HepG2 (cell line): ENCODE data around the gene SPAAR. TPM values are rescaled to one million over a fixed set of nuclear protein-coding genes. Genes with fewer than 3 reads are reported as not detected.
A peak's percentile ranks its signal among the peaks of the same experiment; 100 is the strongest.

Experiments
- ATAC-seq: fragments of 200-7000 bp; cut with Tn5 transposase; 3 replicates; pipeline ENCODE4 v1.9.1; 2020; ENCODE audit warnings: mild to moderate bottlenecking, moderate library complexity
- BruUV-seq: library from RNA; stranded (reverse); fragments of 400-500 nt; replicated peaks from 2 replicates; lab custom pipeline; 2021; lab: Mats Ljungman, UMichigan
- CTCF ChIA-PET: fragments of 300-600 bp; formaldehyde crosslinking; extraction: SDS; loops from one replicate; lab custom pipeline; 2021; ENCODE audit warnings: low total read pairs, inconsistent platforms, low intra/inter-chr PET ratio; lab: Yijun Ruan, JAX
- POLR2A ChIA-PET: fragments of 350-600 bp; sonication (Branson Sonifier 250); formaldehyde crosslinking; loops from one replicate; lab custom pipeline; 2020; ENCODE audit warnings: antibody characterized with exemption, inconsistent platforms; lab: Yijun Ruan, JAX
- DNase-seq: peaks from one replicate; pipeline ENCODE4 v3.0.0-alpha.2; 2015; ENCODE audit warnings: low spot score
- FAIRE-seq: peaks from 3 replicates; lab custom pipeline; 2011; peaks lifted over from hg19 to GRCh38; lab: Jason Lieb, UNC
- H2AFZ ChIP-seq: one replicate; pipeline ENCODE4 v1.6.1; 2011; ENCODE audit warnings: low read length, inconsistent platforms
- H3K27ac ChIP-seq: fragments of 300-600 bp; 3 replicates; pipeline ENCODE4 v1.8.0; 2011; ENCODE audit warnings: mixed run types, mild to moderate bottlenecking, mixed read lengths, low read length, inconsistent platforms; ENCODE audit not compliant: insufficient read depth; ENCODE audit errors: extremely low read length
- H3K27me3 ChIP-seq, 2 experiments: fragments of 200-600 bp in 1 of 2; 2 replicates in 1 of 2; 3 replicates in 1 of 2; pipeline versions ENCODE4 v1.6.0 to v1.8.0; 2011; ENCODE audit warnings: low read length in 2 of 2, mild to moderate bottlenecking in 2 of 2, moderate library complexity in 2 of 2, inconsistent platforms in 1 of 2; ENCODE audit not compliant: insufficient read depth in 2 of 2, control insufficient read depth in 1 of 2
- H3K36me3 ChIP-seq, 2 experiments: fragments of 200-600 bp in 1 of 2; replicated peaks in 1 of 2; 2 replicates in 1 of 2; 3 replicates in 1 of 2; pipeline versions ENCODE4 v1.5.1 to v1.8.0; 2011; ENCODE audit warnings: low read length in 2 of 2, inconsistent platforms in 1 of 2; ENCODE audit not compliant: insufficient read depth in 2 of 2, control insufficient read depth in 1 of 2
- H3K4me1 ChIP-seq: 2 replicates; pipeline ENCODE4 v1.5.1; 2012; ENCODE audit warnings: low read length, inconsistent platforms; ENCODE audit not compliant: insufficient read depth
- H3K4me2 ChIP-seq: 2 replicates; pipeline ENCODE4 v1.6.0; 2011; ENCODE audit warnings: low read depth, low read length, inconsistent platforms
- H3K4me3 ChIP-seq, 3 experiments: fragments of 200-600 bp in 1 of 3; sonication (generic), shearing (Covaris generic) in 1 of 3; replicated peaks in 1 of 3; 2 replicates each; pipeline ENCODE4 v1.5.1; 2011 to 2016; ENCODE audit warnings: low read length in 3 of 3, inconsistent platforms in 2 of 3, low read depth in 2 of 3, mild to moderate bottlenecking in 2 of 3, control low read depth in 1 of 3, mixed read lengths in 1 of 3; ENCODE audit not compliant: insufficient read depth in 1 of 3
- H3K79me2 ChIP-seq: one replicate; pipeline ENCODE4 v1.6.1; 2011; ENCODE audit warnings: low read length, inconsistent platforms; ENCODE audit not compliant: insufficient read depth
- H3K9ac ChIP-seq: 2 replicates; pipeline ENCODE4 v1.6.0; 2011; ENCODE audit warnings: mild to moderate bottlenecking, low read depth, low read length, inconsistent platforms; ENCODE audit not compliant: insufficient read depth
- H3K9me3 ChIP-seq: 2 replicates; pipeline ENCODE4 v1.5.1; 2012; ENCODE audit warnings: mild to moderate bottlenecking, low read length
- H4K20me1 ChIP-seq: 2 replicates; pipeline ENCODE4 v1.6.0; 2011; ENCODE audit warnings: inconsistent platforms, mild to moderate bottlenecking, low read length, moderate library complexity; ENCODE audit not compliant: insufficient read depth
- GABPA ChIP-seq, 2 experiments: IDR thresholded peaks; 2 replicates each; pipeline ENCODE4 v1.6.1; 2011 to 2016; ENCODE audit warnings: low read depth in 2 of 2, low read length in 1 of 2, missing biosample characterization in 1 of 2, missing genetic modification characterization in 1 of 2
- HDAC6 ChIP-seq: fragments of 200-600 bp; sonication (generic); IDR thresholded peaks from 2 replicates; pipeline ENCODE4 v1.7.0; 2017; ENCODE audit warnings: mild to moderate bottlenecking, antibody characterized with exemption, low read length, low read depth
- HIVEP1 ChIP-seq: sonication (generic); formaldehyde crosslinking; IDR thresholded peaks from 2 replicates; pipeline ENCODE4 v1.4.0; 2020; ENCODE audit warnings: mild to moderate bottlenecking, missing genetic modification reagents
- HNF4A ChIP-seq: sonication (generic); formaldehyde crosslinking; IDR thresholded peaks from 2 replicates; pipeline ENCODE4 v1.4.0; 2020; ENCODE audit warnings: missing genetic modification reagents
- TFAP4 ChIP-seq: sonication (generic); IDR thresholded peaks from 2 replicates; pipeline ENCODE4 v1.6.1; 2016; ENCODE audit warnings: low read depth, borderline replicate concordance
- ZNF691 ChIP-seq: sonication (generic); formaldehyde crosslinking; IDR thresholded peaks from 2 replicates; pipeline ENCODE4 v1.4.0; 2020; ENCODE audit warnings: missing genetic modification reagents, low read depth, mild to moderate bottlenecking, borderline replicate concordance
- WGBS: methylation state at CpG from one replicate; pipeline ENCODE4 v1.1.6; 2017; ENCODE audit warnings: low lambda C conversion rate; 5-methylcytosine and 5-hydroxymethylcytosine counted together
- in situ Hi-C: cut with HindIII; loops from 2 replicates; pipeline ENCODE4 v1.10.0; 2017; ENCODE audit warnings: low pct_unique_long_range_greater_than_20kb; ENCODE audit not compliant: extremely low pct_ligation_motif_present
- intact Hi-C: fragments of 100-400 bp; cut with micrococcal nuclease; formaldehyde crosslinking; loops from one replicate; pipeline ENCODE4 v1.10.0; 2022; ENCODE audit not compliant: unreplicated experiment
- polyA plus RNA-seq, 8 experiments: library from polyadenylated mRNA; depleted of rRNA in 3 of 8; stranded (reverse) in 7 of 8; unstranded in 1 of 8; fragments of >200 nt; fragmentation: Illumina TruSeq in 4 of 8; extraction: Trizol in 4 of 8; gene quantifications; 2 replicates each; pipeline versions ENCODE4 v1.2.1 to v1.2.3, GENCODE V29; 2011 to 2016; ENCODE audit warnings: low read depth in 4 of 8, missing spikeins in 1 of 8, mixed read lengths in 1 of 8; ENCODE audit not compliant: insufficient read depth in 1 of 8
- total RNA-seq, 5 experiments: library from RNA; depleted of rRNA; stranded (reverse); fragments of >200 nt; fragmentation: Illumina TruSeq; extraction: Trizol; gene quantifications; 2 replicates each; pipeline ENCODE4 v1.2.3, GENCODE V29; 2016; ENCODE audit warnings: low read depth in 1 of 5

The SPAAR gene
- total and polyA plus RNA-seq, 2 of the 13 experiments (the other 11 are each of a cell fraction or from before 2014, with no cell fraction given) = 0.07 TPM; not detected in 1

GRCh38 chr9:35939679-35940250 lies 30.5 kb downstream of the SPAAR start (continued):
- no peak for TF ChIP-seq ZNF691 (CRISPR knock-in tag)
- TF ChIP-seq HIVEP1 = no peak

- H3K4me3 ChIP-seq = no peak overlapping the region
- BruUV-seq = no TSS peak
- ATAC-seq (no peak), DNase-seq (no peak), FAIRE-seq (no peak)
- peaks cover 9% of the 10 kb centered on the region for H3K4me1 ChIP-seq
- H3K9ac ChIP-seq = no peak overlapping the region
- intact Hi-C loops (no loop called here), in situ Hi-C loops (no loop called here)
- POLR2A ChIA-PET = no interaction called here
- peaks cover 5% of the 10 kb centered on the region; the same call in 1 of the 2 replicates for H3K9me3 ChIP-seq
- H3K36me3 ChIP-seq = no peaks in the 10 kb centered on the region
- H4K20me1 ChIP-seq = no peaks in the 10 kb centered on the region
- H3K27ac ChIP-seq = no peak overlapping the region
- H2AFZ ChIP-seq = no peak overlapping the region
- 38% methylated on average over 7 of the region's 7 CpGs for WGBS
- CTCF ChIA-PET = no interaction called here
- no peaks in the 10 kb centered on the region for H3K79me2 ChIP-seq
- H3K4me2 ChIP-seq = no peak overlapping the region
- H3K27me3 ChIP-seq = peaks cover 0 to 6% of the 10 kb centered on the region in 2 experiments; a peak in 2 of 5 replicates
- peak; percentile 27; the same call in 1 of the 2 replicates for TF ChIP-seq TFAP4
- no peak for TF ChIP-seq HDAC6
- no peak for TF ChIP-seq GABPA (IDR thresholded peaks at IDR 0.05; ENCODE audit: low read depth, low read length)
- TF ChIP-seq GABPA (CRISPR knock-in tag; IDR thresholded peaks at IDR 0.05; ENCODE audit: low read depth) = peak; percentile 27; the same call in 1 of the 2 replicates
- TF ChIP-seq HNF4A (CRISPR knock-in tag) = peak; percentile 24; the same call in 1 of the 2 replicates
- TF ChIP-seq, all 625 proteins: peak for 3
Observed at GRCh38 chr9:35940458-35941407, 31.4 kb downstream of the SPAAR start.
